ENCODE results near the gene E2F3. TPM values are rescaled to one million over a fixed set of nuclear protein-coding genes. Genes with fewer than 3 reads are reported as not detected.
"Not testable (repeated sequence)": the region's sequence is repeated elsewhere in the genome, so short reads cannot be mapped to it uniquely, and the experiment has no call there.

E2F3 gene
- total and polyA plus RNA-seq, 2 donors from 2014 or later = 3.7 to 11.0 TPM

DNA sequence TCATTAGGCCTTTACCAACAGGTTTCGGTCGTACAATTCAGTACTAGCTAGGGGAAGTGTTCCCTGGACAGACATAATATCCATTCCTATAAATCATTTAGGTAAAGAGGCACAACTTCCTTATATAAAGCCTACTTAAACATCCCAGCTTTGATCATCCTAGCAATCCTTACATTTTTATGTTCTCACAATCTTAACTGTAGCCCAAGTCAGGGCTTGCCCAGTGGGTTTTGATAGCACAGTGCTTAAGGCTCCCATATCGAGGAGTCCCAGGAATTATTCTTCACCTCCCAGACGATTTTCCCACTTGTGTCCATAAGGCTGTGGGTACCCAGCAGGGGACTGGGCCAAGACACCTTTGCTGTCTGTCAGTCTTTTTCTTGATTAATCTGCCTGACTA, 63.2 kb downstream of the E2F3 start:
- H3K36me3 ChIP-seq (ENCODE audit: control insufficient read depth in 2 of 3, insufficient read depth in 3 of 3, low read length in 3 of 3) = no peaks in the 10 kb centered on the region
- no peaks in the 10 kb centered on the region for H3K9me3 ChIP-seq (ENCODE audit: control insufficient read depth in 2 of 3, insufficient read depth in 1 of 3, low read length in 3 of 3)
- no peak overlapping the region for H3K27ac ChIP-seq (ENCODE audit: low read depth in 2 of 2, low read length in 2 of 2)
- no peak overlapping the region for H3K4me3 ChIP-seq (ENCODE audit: low read length in 3 of 3)
- DNase-seq (no peak), FAIRE-seq (no peak)
- intact Hi-C loops (cut with DNase I) = no loop called here
- H3K9ac ChIP-seq (ENCODE audit: low read length in 3 of 3) = no peak overlapping the region
- no peaks in the 10 kb centered on the region for H3K4me1 ChIP-seq (ENCODE audit: control insufficient read depth in 2 of 3, insufficient read depth in 2 of 3, low read depth in 1 of 3, low read length in 3 of 3)
- H3K27me3 ChIP-seq (ENCODE audit: control insufficient read depth, insufficient read depth, low read length) = no peaks in the 10 kb centered on the region
- TF ChIP-seq, protein P1, sequence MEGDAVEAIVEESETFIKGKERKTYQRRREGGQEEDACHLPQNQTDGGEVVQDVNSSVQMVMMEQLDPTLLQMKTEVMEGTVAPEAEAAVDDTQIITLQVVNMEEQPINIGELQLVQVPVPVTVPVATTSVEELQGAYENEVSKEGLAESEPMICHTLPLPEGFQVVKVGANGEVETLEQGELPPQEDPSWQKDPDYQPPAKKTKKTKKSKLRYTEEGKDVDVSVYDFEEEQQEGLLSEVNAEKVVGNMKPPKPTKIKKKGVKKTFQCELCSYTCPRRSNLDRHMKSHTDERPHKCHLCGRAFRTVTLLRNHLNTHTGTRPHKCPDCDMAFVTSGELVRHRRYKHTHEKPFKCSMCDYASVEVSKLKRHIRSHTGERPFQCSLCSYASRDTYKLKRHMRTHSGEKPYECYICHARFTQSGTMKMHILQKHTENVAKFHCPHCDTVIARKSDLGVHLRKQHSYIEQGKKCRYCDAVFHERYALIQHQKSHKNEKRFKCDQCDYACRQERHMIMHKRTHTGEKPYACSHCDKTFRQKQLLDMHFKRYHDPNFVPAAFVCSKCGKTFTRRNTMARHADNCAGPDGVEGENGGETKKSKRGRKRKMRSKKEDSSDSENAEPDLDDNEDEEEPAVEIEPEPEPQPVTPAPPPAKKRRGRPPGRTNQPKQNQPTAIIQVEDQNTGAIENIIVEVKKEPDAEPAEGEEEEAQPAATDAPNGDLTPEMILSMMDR (IDR thresholded peaks at IDR 0.05; ENCODE audit: borderline replicate concordance, extremely low read depth, insufficient read depth) = no peak

DNA sequence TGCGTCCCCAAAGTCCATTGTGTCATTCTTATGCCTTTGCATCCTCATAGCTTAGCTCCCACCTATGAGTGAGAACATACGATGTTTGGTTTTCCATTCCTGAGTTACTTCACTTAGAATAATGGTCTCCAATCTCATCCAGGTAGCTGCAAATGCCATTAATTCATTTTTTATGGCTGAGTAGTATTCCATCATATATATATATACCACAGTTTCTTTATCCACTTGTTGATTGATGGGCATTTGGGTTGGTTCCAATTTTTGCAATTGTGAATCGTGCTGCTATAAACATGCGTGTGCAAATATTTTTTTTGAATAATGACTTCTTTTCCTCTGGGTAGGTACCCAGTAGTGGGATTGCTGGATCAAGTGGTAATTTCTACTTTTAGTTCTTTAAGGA, 63.9 kb downstream of the E2F3 start:
- H3K9ac ChIP-seq (ENCODE audit: low read length in 3 of 3); intact Hi-C loops (cut with DNase I); FAIRE-seq; H3K27ac ChIP-seq (ENCODE audit: low read depth in 2 of 2, low read length in 2 of 2); H3K9me3 ChIP-seq (ENCODE audit: control insufficient read depth in 2 of 3, insufficient read depth in 1 of 3, low read length in 3 of 3); H3K4me3 ChIP-seq (ENCODE audit: low read length in 3 of 3); H3K4me1 ChIP-seq (ENCODE audit: control insufficient read depth in 2 of 3, insufficient read depth in 2 of 3, low read depth in 1 of 3, low read length in 3 of 3); H3K36me3 ChIP-seq (ENCODE audit: control insufficient read depth in 2 of 3, insufficient read depth in 3 of 3, low read length in 3 of 3); H3K27me3 ChIP-seq (ENCODE audit: control insufficient read depth, insufficient read depth, low read length); DNase-seq: not testable (repeated sequence)

DNA sequence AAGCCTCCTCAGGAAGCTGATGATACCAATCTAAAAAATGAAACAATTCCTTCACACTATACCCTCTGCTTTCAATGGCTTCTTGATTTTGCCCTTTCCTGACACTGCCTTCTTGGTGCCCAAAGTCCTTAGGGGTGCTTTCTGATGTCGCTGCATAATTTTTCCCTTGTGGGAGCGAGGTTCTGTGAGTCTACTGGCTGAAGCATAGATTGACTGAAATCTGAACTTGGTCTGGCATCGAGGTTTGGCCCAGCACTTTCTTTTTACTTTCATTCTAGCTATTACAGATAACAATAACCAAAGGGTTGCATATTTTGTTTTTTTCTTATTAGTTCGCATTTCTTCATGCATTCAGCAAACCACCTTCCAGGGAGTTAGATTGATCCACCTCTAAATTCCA, 65.8 kb downstream of the E2F3 start:
- Histone ChIP-seq H3K4me3 (ENCODE audit: low read length in 3 of 3) (no peak overlapping the region), H3K9ac (ENCODE audit: low read length in 3 of 3) (no peak overlapping the region), H3K27ac (ENCODE audit: low read depth in 2 of 2, low read length in 2 of 2) (no peak overlapping the region), H3K4me1 (ENCODE audit: control insufficient read depth in 2 of 3, insufficient read depth in 2 of 3, low read depth in 1 of 3, low read length in 3 of 3) (no peaks in the 10 kb centered on the region), H3K36me3 (ENCODE audit: control insufficient read depth in 2 of 3, insufficient read depth in 3 of 3, low read length in 3 of 3) (no peaks in the 10 kb centered on the region), H3K27me3 (ENCODE audit: control insufficient read depth, insufficient read depth, low read length) (no peaks in the 10 kb centered on the region), H3K9me3 (ENCODE audit: control insufficient read depth in 2 of 3, insufficient read depth in 1 of 3, low read length in 3 of 3) (no peaks in the 10 kb centered on the region)
- DNase-seq (no peak), FAIRE-seq (no peak)
- TF ChIP-seq, protein P1 (IDR thresholded peaks at IDR 0.05; ENCODE audit: borderline replicate concordance, extremely low read depth, insufficient read depth) = no peak
- intact Hi-C loops (cut with DNase I) = no loop called here

DNA sequence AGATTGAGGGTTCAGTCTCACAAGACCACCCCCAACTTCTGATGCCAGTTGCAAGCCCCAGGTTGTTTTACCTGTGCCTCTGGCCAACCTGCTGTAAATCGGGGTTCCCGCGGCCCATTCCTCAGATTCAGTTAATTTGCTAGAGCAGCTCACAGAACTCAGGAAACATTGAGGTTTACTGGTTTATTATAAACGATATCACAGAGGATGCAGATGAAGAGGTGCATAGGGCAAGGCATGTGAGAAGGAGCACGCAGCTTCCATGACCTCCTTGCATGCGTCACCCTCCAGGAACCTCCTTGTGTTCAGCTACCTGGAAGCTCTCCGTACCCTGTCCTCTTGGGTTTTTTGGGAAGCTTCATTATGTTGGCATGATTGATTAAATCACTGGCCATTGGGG, 66.5 kb downstream of the E2F3 start:
- Histone ChIP-seq H3K36me3 (ENCODE audit: control insufficient read depth in 2 of 3, insufficient read depth in 3 of 3, low read length in 3 of 3) (no peaks in the 10 kb centered on the region), H3K4me3 (ENCODE audit: low read length in 3 of 3) (no peak overlapping the region), H3K27ac (ENCODE audit: low read depth in 2 of 2, low read length in 2 of 2) (no peak overlapping the region), H3K27me3 (ENCODE audit: control insufficient read depth, insufficient read depth, low read length) (no peaks in the 10 kb centered on the region), H3K9ac (ENCODE audit: low read length in 3 of 3) (no peak overlapping the region), H3K9me3 (ENCODE audit: control insufficient read depth in 2 of 3, insufficient read depth in 1 of 3, low read length in 3 of 3) (no peaks in the 10 kb centered on the region), H3K4me1 (ENCODE audit: control insufficient read depth in 2 of 3, insufficient read depth in 2 of 3, low read depth in 1 of 3, low read length in 3 of 3) (no peaks in the 10 kb centered on the region)
- no peak for FAIRE-seq
- DNase-seq = no peak
- intact Hi-C loops (cut with DNase I) = no loop called here
- TF ChIP-seq, protein P1 (IDR thresholded peaks at IDR 0.05; ENCODE audit: borderline replicate concordance, extremely low read depth, insufficient read depth) = no peak
